Upper lobe of left lung (tissue), 4 donors: ENCODE measurements around the gene HDDC2.

ENCODE experiments used
- EP300 ChIP-seq, 4 donors: sonication (generic); formaldehyde crosslinking; IDR thresholded peaks; one replicate each; pipeline ENCODE4 v1.5.1; 2017; ENCODE audit warnings: antibody characterized with exemption in 4 of 4, control low read depth in 2 of 4
- POLR2A ChIP-seq, 4 donors: fragments of 450-650 bp; IDR thresholded peaks; one replicate each; pipeline ENCODE4 v1.5.1; 2016 to 2017; ENCODE audit warnings: antibody characterized with exemption in 4 of 4, mild to moderate bottlenecking in 2 of 4
- TF ChIP-seq, protein P1 (sequence below), 6 experiments: fragments of 450-650 bp in 4 of 6; fragments of 200-600 bp in 2 of 6; sonication (generic) in 2 of 6; IDR thresholded peaks; one replicate each; pipeline ENCODE4 v1.5.1; 2016 to 2019; ENCODE audit warnings: antibody characterized with exemption in 6 of 6

DNA sequence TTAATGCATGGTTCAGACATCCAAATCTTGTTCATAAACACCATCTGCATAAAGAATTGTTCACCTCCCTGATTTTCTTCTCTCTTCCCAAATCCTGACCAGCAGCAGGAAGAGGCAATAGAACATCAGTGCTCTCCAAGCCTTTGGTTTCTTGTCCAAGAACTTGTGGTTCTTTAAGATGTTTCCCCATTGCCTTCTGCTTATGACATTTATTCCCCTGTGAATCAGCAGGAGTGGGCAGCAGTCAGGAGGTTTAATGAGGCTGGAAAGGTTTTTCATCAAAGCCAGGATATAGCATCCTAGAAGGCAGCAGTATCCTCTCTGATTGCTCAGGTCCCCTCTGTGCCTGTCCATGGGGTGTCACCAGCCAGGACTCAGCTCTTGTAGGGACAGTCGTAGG, 5.3 kb downstream of the HDDC2 start:
- TF ChIP-seq POLR2A (IDR thresholded peaks at IDR 0.05): no peak
- TF ChIP-seq, protein P1, sequence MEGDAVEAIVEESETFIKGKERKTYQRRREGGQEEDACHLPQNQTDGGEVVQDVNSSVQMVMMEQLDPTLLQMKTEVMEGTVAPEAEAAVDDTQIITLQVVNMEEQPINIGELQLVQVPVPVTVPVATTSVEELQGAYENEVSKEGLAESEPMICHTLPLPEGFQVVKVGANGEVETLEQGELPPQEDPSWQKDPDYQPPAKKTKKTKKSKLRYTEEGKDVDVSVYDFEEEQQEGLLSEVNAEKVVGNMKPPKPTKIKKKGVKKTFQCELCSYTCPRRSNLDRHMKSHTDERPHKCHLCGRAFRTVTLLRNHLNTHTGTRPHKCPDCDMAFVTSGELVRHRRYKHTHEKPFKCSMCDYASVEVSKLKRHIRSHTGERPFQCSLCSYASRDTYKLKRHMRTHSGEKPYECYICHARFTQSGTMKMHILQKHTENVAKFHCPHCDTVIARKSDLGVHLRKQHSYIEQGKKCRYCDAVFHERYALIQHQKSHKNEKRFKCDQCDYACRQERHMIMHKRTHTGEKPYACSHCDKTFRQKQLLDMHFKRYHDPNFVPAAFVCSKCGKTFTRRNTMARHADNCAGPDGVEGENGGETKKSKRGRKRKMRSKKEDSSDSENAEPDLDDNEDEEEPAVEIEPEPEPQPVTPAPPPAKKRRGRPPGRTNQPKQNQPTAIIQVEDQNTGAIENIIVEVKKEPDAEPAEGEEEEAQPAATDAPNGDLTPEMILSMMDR (IDR thresholded peaks at IDR 0.05): no peak
- no peak for TF ChIP-seq EP300 (IDR thresholded peaks at IDR 0.05)
